ENCODE measurements around the gene CAPN15.
"Not testable (repeated sequence)": the region's sequence is repeated elsewhere in the genome, so short reads cannot be mapped to it uniquely, and the experiment has no call there.

CAPN15 gene

DNA sequence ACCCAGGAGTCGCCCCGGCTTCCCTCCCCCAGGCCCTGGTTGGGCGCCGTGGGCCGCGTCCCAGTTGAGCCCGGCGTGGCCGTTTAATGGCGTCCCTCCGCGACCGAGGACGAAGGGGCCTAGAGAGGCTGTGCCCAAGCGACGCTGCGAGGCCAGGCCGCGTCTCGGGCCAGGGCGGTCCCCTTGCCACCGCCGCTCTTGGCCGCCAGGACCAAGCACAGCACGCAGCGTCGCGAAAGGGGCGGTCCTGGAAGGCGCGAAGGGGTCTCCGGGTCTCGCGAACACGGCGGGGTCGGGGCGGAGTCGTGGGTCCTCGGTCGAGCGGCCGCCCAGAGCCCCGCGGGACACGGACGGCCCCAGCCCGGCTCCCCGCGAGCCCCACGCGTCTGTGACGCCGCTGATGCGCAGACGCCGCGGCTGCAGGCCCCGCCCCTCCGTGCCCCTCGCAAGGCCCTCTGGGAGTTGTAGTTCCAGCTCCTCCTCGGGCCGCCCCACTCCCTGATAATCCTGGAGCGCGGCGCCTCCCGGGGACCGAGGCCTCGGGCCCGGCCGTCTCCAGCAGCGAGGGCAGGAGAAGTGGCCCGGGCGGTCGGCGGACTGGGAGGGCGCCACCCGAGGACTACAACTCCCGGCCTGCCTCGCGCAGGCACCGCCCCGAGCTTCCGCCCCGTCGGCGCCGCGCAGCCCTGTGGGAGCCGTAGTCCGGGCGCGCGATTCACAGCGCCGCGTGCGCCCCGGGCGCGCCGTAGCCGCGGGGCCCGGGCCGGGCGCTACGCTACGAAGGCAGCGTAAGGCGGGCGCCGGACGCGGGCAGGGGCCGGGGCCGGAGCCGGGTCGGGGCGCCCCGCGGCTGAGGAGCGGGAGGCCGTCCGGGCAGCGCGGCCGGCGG, at the start of gene CAPN15:
Gene CAPN15 (plus strand): TSS at position 698 of the 889 bp plus-strand sequence. CDS start 19,127 bp downstream, outside the sequence.
- peak; percentile 71 for DNase-seq (ENCODE audit: low read depth)

DNA sequence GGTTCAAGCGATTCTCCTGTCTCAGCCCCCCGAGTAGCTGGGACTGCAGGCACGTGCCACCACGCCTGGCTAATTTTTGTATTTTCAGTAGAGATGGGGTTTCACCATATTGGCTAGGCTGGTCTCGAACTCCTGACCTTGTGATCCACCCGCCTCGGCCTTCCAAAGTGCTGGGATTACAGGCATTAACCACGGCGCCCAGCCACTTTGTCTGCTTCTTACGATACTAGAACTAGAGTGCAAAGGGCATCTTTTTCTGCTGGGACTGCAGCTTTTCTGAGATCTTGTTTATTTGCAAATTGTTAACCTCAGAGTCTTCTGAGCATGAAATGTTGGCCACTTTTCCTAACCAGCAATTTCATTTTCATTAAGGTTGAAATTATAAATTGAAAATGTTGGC, 49.2 kb upstream of the CAPN15 start:
- DNase-seq (ENCODE audit: low read depth): not testable (repeated sequence)

DNA sequence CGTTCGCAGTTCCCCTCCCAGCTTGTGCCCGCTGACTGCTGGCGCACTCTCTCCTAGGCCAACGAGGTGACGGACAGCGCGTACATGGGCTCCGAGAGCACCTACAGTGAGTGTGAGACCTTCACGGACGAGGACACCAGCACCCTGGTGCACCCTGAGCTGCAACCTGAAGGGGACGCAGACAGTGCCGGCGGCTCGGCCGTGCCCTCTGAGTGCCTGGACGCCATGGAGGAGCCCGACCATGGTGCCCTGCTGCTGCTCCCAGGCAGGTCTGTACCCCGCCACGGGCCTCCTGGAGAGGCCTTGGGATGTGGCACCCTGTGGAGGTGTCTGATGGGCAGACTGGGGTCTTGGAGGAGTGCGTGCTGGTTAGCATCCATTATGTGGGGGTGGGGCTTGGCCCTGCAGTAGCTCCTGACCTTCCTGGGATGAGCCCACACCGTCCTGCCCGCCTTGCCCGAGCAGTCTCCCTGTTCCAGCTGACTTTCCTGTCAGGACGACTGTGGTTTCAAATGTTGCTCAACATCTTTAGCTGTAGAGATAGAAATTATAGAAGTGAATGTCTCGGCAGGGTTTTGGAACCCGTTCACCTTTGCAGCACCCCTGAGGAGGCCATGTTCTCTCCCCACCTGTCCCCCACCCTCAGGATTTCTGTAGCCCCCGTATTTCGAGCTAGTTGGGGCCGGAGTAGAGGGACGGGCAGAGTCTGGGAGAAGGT, 44.9 kb upstream of the CAPN15 start:
- no peak for DNase-seq (ENCODE audit: low read depth)

DNA sequence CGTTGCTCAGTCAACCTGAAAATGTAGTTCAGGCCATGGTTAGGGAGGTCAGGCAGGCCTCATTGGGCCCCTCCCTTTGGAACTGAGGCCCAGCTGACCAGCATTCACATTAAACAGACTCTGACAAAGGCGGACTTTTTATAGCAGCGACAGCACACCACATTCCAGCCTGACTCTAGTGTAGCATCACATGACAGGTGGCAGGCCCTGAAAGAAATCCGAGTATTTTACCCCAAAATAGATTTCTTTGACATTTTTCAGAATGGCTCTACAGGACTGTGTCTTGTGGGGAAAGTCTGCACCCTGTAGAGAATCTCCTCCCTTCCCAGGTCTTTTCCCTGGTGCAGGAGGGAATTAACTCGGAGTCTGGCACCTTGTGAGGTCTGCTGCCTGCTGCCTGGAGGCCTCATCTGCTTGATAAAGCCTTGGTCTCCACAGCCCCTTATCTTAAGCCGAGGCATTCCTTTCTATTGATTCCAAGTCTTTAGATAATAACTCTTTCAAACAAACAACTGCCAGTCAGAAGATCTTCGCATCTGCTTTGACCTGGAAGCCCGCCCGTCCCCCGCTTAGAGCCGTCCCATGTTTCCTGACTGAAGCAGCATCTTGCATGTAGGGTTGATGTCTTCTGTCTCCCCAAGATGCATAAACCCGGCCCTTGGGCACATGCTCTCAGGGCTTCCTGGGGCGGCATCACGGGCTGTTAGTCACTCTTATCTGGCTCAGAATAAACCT, 44.0 kb upstream of the CAPN15 start:
- DNase-seq (ENCODE audit: low read depth): no peak

DNA sequence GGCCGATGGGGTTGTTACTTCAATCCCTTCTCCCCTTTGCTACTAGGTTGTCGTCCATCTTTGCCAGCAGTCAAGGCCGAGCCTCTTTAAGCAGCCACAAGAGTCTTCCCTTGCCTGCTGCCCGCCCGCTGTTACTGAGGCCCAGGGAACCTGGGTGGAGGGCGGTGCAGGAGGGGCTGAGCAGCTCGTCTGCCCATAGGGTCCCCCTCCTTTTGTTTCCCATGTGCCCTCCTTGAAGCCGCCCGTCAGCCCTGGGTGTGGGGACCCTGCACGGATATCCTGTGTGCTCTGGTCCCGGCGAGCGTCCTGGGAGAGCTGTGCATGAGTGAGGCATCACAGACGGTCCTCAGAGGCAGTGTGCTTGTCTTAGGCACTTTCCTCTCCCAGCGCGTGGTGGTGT, 37.9 kb upstream of the CAPN15 start:
- DNase-seq (ENCODE audit: low read depth): no peak

DNA sequence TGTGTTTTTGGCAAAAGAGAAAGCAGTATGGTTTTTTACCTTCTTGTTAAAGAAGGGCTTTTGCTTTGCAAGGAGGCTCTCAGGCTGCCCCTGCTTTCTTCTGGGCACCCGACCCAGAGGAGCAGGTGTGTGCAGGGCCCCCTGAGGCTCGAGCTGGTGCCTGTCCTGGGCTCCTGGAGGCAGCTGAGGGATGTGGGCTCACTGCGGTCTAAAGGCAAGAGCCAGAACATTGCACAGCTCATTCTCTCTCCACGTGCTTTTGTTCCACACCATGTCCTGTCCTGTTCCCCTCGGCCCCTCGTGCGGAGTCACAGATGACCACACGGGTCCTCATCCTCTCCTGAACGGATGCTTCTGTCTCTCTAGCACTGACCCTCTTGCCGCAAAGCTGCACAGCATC, 36.7 kb upstream of the CAPN15 start:
- DNase-seq (ENCODE audit: low read depth): no peak

DNA sequence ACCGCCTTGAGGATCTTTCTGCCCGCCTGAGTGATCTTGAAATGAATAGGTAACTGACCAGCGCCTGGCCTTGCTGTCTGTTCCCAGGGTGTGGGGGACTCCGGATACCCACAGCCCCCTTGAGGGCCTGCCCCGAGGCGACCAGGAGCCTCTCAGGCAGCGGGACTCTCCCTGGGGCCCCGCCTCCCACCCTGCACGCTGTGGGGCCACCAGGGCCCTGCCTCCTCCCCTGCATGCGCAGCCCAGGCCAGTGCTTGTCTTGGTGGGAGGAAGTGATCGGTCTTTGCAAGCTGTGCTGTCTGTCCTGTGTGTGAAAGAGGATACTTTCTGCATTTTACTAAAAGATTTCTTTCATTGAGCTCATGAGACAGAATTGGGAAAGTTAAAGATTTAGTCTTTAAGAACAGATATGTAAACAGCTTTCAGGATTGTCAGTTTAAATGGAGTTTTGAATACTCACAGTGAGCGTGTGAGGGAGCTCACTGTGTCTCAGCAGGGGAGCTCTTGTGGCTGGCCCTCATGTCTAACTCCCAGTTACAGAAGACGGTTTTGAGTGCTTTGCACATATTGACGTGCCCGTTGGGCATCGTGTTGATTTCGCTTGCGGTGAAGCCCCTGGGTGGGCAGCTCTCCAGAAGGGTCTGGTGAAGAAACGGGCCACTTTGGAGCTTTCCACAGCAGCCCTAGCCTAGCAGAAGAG, 36.1 kb upstream of the CAPN15 start:
- DNase-seq (ENCODE audit: low read depth): no peak

DNA sequence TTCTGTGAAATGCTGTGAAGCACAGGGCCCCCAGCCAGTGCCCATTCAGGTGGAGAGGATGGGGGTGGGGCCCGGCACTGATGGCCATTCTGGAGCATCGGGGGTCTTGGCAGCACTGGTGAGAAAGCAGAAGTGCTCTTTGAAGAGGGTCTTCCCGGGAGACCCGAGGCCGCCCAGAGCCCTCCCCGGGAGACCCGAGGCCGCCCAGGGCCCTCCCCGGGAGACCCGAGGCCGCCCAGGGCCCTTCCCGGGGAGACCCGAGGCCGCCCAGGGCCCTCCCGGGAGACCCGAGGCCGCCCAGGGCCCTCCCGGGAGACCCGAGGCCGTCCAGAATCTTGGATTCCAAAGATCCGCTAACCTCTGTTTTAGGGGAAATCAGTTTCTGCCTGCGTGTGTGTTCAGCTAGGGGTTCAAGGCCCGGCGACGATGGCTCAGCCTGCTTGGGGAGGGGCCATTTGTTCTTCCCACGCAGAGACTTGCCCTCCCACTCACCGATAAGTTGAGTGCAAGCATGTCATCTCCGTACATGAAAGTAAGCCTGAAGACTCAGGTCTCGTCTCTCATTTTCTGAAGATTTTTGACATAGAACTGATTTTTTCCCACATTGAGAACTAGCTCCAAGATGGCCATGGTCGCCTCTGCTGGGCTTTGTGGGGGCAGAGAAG, 35.2 kb upstream of the CAPN15 start:
- DNase-seq (ENCODE audit: low read depth): no peak

DNA sequence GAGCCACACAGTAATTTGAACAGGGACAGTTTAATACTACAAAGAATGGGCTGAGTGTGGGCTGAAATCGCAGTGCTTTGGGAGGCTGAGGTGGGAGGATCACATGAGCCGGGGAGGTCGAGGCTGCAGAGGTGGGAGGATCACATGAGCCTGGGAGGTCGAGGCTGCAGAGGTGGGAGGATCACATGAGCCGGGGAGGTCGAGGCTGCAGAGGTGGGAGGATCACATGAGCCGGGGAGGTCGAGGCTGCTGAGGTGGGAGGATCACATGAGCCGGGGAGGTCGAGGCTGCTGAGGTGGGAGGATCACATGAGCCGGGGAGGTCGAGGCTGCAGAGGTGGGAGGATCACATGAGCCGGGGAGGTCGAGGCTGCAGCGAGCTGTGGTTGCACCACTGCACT, 32.8 kb upstream of the CAPN15 start:
- DNase-seq (ENCODE audit: low read depth): not testable (repeated sequence)

DNA sequence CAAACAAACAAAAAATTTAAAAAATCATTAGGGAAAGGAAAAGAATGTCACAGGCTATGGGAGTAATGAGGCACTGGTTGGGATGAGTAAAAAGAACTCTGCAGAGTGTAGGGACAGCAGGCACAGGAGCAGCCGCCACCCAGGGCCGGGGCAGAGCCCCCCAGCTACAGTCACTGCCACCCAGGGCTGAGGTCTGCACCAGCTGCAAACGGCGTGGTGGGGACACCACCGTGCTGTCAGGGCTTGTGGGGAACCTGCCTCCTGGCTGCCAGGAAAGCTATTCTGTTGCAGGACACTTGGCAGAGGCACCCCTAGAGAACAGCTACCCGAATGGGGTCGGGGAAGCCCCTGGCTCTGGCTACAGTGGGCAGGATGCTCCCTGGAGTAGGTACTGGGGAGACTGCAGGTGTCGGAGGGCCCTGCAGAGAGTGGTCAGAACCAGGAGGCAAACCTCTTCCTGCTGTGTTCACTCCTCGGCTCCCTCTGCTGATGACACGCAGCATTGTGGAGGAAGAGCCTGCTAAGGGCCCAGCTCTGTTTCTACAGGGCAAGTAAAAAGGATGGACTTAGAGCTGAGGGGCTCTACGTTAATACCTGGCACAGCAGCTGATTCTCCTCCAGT, 32.3 kb upstream of the CAPN15 start:
- no peak for DNase-seq (ENCODE audit: low read depth)

DNA sequence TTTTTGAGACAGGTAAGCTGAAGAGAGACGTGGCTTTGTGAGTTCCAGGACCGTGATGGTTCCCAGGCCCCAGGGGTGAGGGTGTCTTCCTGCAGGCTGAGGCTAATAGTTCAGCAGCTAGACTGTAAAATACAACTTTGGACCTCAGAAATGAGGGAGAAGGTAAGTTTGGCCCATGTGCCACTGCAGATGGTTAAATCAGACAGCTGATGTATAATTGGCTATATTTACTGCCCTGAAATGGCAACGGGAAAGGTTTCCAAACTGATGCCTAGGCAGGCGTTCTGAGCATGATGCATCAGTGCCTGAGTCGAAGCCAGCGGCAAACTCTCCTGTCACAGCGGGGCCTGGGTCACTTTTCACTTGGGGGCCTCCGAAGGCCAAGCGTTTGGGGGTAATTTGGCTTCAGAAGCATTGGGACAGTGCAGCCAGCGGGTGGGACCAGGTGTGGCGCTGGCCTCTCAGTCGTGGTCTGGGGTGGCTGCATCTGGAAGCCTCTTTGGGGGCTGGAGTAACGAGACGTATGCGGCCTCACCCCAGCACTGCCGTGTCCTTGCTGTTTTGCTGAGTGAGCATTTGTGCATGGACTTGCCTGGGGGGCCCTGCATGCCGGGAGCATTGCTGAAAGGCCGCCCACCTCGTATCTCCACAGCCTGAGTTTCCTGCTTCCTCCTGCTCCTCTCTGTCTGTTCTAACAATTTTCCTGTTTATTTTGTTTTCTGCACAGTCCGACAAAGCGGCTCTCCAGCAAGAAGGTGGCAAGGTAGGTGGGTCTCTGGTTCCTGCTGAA, 31.2 kb upstream of the CAPN15 start:
- DNase-seq (ENCODE audit: low read depth): no peak

DNA sequence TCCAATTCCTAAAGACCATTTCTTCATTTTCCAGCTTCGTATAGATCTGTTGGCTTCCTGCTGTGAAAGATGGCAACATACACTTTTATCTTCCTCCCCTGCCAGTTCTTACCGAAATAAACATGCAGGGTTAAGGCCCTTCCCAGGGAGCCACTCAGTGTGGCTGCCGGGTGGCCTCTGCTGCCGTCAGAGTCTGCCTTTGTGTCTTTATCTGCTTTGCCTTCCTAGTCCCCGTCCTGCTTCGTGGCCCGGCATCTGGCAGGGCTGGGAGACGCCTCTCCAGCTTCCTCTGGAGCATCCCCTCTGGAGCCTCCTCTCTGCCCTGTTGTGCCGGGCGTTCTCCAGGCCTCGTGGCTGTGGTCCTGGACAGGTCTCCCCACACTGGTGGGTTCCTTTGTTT, 30.3 kb upstream of the CAPN15 start:
- DNase-seq (ENCODE audit: low read depth): no peak

DNA sequence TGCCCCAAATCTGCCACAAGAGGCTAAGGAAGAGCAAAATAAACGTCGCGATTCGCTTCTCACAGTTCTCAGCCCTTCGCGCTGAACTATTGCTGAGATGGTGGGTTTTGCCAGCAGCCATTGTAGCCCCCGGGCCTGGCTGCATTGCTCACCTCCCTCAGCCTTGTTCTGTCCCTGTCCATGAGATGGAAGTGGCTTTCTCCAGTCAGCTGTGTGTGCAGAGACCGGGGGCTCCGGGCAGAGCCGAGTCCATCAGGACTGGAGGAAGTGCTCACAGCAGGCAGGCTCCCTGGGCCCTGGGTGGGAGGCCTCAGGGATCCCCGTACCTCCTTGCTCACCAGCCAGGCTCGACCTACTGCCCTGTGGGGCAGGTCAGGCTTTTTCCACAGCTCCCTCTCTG, 27.6 kb upstream of the CAPN15 start:
- DNase-seq (ENCODE audit: low read depth): no peak

DNA sequence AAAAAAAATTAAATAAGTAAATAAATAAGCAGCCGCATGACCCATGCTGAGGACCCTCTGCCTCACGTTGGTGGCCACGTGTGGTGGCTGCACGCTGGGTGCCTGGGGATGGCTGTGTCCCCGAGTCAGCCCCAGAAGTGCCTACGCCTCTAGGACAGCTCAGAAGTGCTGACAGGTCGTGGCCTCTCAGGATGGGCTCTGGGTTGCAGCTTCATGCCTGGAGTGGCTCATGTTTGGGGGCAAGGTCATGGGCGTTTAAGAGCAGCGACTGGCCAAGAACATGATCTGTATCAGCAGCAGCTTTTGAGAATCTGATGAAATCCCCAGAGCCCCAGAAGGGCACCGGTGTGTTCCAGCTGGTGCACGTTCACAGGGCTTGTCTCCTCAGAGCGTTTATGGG, 26.8 kb upstream of the CAPN15 start:
- no peak for DNase-seq (ENCODE audit: low read depth)

DNA sequence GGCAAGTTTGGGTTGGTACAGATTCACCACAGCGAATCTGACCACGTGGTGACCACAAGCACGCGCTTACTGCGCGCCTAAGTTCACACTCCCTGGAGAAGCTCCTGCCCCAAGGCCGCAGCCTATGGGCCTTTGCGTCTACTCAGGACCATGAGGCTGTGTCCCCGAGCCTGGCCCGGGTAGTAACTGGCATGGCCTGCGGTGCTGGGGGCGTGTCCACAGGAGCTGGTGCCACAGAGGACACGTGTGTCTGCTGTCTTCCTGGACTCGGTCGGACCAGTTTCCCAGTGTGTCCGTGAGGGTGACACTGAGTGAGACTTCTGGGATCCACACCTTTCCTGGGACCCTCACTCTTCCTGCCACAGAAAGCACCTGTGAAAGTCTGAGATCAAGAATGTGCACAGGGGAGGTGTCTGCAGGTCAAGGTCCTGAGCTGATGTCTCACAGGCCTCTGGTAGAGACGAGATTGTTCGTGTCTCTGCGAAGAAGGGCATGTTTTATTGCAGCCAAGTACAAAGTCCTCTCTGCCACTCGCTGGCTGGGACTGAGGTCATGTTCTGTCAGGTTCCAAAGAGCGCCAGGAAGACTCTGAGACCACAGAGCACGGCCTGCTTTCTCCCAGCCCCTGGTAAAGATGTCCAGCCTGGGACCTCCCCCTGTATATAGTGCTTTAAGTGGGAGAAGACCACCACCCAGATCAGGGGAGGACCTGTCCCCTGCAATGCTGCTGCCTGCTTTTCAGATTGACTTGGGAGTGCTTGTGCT, 25.2 kb upstream of the CAPN15 start:
- no peak for DNase-seq (ENCODE audit: low read depth)

DNA sequence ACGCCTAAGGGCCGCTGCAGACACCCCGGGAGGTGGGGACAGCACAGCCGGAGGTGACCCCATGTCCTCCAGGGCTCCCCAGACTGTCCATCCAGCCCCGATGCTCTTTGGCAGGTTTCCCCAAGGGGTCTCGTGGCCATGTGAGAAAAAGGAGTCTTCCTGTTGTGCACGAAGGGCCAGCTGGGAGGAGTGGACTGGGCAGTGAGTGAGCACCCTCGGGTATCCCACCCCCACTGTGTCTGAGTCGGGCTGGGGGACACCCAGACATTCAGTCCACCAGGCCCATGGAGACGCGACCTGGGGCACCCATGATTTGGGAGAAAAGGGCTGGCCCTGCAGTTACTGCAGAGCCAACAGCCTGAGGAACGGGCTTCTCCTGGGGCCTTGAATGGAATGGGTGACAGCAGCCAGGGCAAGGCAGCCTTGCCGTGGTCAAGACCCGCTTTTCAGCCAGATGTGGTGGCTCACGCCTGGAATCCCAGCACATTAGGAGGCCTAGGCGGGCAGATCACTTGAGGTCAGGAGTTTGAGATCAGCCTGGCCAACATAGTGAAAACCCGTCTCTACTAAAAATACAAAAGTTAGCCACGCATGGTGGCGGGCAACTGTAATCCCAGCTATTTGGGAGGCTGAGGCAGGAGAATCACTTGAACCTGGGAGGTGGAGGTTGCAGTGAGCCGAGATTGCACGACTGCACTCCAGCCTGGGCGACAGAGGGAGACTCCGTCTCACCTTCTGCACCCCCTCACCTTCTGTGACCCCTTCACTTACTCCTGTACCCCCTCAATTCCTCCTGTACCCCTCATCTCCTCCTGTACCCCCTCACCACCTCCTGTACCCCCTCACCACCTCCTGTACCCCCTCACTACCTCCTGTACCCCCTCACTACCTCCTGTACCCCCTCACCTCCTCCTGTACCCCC, 24.1 kb upstream of the CAPN15 start:
- no peak for DNase-seq (ENCODE audit: low read depth)

DNA sequence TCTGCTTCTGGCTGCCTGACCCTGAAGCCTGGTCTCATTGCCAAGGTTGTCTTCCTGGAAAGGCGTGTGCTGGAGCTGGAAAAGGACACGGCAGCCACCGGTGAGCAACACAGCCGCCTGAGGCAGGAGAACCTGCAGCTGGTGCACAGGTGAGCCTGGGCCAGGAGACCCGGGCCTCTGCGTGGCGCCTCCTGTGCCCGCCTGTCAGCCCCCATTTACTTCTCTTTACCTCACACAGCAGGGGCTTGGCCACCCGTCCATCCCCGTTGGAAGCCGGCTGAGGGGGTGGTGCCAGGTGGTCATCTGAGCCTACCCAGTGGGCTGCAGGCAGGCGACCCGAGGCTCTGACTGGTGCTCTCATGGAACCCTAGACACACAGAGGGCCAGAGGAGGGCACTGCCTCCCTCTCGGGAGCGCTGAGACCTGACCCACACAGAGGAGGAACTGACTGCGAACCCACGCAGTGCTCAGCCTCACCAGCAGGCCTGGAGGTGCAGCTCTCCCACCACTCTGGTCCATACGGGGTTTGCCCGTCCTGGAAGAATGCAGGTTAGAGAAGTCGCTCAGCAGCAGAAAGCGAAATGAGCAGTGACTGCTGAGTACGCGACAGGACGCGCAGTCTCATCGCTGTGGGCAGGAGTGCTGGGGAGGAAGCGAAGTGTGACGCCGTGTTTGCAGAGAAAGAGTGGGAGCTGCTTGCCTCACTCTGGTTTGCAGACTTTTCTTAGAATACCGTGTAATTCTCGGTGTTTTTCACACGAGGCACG, 21.9 kb upstream of the CAPN15 start:
- no peak for DNase-seq (ENCODE audit: low read depth)

DNA sequence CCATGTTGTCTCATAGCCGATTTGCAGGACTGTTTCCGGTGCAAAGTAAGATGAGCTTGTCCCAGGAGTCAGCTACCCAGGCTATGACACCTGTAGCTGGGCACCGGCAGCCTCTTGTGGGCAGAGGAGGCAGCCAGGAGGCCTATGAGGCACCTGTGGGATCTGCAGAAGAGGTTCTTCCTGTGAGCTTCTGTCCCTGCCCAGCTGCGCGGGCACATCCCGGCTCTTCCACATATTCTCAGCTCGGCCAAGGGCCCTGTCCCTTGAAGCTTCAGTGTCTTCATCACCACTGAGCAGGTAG, 21.3 kb upstream of the CAPN15 start:
- DNase-seq (ENCODE audit: low read depth): no peak

All from stimulated activated CD8-positive, alpha-beta memory T cell treated with anti-CD3 and anti-CD28 coated beads, Interleukin-12 subunit alpha, Interleukin-12 subunit beta, amount 100 ng/mL, for 1 hour (primary cell).